Hippocampal formation (tissue), 2 donors: ENCODE data around the gene SLMAP.

Source experiments
- DNase-seq, 2 donors: peaks; one replicate each; lab custom pipeline; 2025; lab: John Stamatoyannopoulos, UW

Gene SLMAP

DNA sequence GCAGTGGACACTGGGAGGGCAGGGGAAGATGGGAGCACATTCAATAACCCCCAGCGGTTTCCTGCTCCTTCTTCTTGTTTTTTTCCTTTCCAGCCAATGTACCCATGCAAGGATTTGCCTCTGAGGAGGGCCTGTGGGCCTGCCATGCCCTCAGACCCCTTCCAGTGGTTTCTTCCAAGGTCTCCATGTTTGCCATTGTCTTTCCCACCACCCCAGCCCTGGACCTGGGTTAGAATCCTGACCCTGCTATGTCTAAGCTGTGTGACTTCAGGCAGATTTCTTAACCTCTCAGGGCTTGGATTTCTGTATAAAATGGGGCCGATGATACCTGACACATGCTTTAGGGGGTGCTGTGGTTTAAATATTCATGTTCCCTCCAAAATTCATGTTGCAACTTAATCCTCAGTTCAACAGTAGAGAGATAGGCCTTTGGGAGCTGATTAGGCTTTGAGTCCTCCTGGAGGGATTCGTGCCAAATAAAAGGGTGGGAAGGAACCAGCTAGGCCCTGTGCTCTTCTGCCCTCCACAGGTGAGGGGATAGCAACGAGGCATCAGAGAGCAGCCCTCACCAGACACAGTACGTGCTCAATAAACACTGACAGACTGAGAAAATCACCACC lies 205.8 kb downstream of the SLMAP start:
- no peak for DNase-seq

GRCh38 chr3:57962448-57962834 lies 206.3 kb downstream of the SLMAP start:
- no peak for DNase-seq

- no peak for DNase-seq
Measured at GRCh38 chr3:57963811-57964346, 207.8 kb downstream of the SLMAP start.

DNA sequence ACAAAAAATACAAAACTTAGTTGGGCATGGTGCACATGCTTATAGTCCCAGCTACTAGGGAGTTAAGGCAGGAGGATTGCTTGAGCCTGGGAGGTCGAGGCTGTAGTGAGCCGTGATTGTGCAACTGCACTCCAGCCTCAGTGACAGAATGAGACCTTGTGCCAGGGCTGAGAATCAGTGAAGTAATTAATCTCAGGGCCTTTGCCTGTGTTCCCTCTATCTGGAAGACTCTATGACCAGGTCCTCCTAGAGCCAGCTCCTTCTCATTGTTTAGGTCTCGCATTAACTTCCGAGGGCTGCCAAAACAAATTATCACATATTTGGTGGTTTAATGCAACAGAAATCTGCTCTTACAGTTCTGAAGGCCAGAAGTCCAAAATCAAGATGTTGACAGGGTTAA lies 210.7 kb downstream of the SLMAP start:
- DNase-seq, result no peak

GRCh38 chr3:57967590-57967989 lies 211.5 kb downstream of the SLMAP start:
- no peak for DNase-seq

DNA sequence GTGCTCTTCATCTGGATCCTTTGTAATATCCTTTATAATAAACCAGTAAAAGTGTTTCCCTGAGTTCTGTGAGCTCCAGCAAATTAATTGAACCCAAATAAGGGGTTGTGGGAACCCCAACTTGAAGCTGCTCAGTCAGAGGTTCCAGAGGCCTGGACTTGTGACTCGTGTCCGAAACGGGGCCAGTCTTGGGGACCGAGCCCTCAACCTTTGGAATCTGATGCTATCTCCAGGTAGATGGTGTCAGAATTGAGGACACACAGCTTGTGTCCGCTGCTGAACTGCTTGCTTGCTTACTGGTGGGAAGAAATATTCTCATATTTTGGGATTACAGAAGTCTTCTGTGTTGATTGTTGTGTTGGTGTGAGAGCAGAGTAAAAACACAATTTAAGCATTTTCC lies 212.4 kb downstream of the SLMAP start:
- DNase-seq, result no peak

GRCh38 chr3:57971975-57972374 lies 215.9 kb downstream of the SLMAP start:
- no peak for DNase-seq

GRCh38 chr3:57972531-57973111 lies 216.5 kb downstream of the SLMAP start:
- no peak for DNase-seq

DNA sequence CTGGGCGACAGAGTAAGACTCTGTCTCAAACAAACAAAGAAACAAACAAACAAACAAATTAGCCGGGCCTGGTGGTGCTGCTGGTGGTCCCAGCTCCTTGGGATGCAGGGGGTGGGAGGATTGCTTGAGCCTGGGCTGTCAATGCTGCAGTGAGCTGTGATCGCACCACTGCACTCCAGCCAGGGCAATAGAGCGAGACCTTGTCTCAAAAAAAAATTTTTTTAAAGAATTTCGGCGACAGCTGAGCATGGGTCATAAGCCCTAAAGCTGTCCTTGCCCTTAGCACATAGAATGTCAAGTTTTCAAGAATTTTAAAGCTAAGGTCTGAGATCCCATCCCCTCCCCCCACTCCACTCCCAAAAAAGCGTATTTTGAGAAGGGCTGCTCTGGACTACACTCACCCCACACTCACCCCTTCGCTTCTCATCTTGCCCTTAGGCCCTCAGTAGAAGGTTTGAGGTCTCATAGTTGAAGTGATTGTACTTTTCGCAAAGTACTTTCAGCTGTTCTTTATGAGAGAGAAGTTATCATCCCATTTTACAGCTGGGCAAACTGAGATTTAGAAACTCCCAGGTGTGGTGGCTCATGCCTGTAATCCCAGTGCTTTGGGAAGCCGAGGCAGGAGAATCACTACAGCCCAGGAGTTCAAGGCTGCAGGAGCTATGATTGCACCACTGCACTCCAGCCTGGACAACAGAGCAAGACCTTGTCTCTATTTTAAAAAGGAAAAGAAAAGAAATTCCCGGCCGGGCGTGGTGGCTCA lies 217.8 kb downstream of the SLMAP start:
- no peak for DNase-seq

DNA sequence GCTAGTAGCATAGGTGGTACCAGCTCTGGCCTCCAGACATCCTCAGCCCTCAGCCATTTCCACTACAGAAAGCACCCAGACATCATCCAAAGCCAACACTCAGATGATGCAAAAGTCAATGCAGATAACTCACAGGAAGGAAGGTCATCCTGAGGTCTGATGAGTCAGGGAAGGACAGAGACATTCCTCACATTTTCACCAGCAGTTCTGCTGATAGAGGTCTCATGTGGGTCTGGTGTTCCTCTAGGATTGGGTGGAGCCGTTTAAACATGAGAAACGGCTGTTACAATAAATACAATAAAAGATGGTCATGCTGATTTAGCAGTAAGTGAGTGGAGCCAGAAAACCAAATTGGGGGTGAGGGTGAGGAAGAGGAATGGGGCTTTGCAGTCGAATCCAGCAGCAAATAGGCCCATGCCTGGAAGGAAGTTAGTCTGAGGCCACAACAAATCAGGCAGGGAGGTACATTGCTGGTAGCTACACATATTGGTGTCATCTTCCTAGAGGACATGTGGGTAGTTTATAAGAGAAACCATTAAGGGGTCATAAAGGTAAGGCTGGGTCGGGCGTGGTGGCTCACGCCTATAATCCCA lies 218.8 kb downstream of the SLMAP start:
- no peak for DNase-seq

GRCh38 chr3:57977818-57978235 lies 221.7 kb downstream of the SLMAP start:
- DNase-seq, result no peak

GRCh38 chr3:57978316-57978715 lies 222.2 kb downstream of the SLMAP start:
- DNase-seq, result no peak
